Activated T-cell treated with anti-CD3 and anti-CD28 coated beads, Interleukin-2, amount 50 U/mL, for 48 hours (primary cell): ENCODE data around the gene IL1RAP.
"Not testable (repeated sequence)": the region's sequence is repeated elsewhere in the genome, so short reads cannot be mapped to it uniquely, and the experiment has no call there.

ENCODE experiments used
- DNase-seq, 2 experiments: peaks; one replicate each; pipeline ENCODE4 v3.0.0-alpha.2; 2020

Gene IL1RAP

DNA sequence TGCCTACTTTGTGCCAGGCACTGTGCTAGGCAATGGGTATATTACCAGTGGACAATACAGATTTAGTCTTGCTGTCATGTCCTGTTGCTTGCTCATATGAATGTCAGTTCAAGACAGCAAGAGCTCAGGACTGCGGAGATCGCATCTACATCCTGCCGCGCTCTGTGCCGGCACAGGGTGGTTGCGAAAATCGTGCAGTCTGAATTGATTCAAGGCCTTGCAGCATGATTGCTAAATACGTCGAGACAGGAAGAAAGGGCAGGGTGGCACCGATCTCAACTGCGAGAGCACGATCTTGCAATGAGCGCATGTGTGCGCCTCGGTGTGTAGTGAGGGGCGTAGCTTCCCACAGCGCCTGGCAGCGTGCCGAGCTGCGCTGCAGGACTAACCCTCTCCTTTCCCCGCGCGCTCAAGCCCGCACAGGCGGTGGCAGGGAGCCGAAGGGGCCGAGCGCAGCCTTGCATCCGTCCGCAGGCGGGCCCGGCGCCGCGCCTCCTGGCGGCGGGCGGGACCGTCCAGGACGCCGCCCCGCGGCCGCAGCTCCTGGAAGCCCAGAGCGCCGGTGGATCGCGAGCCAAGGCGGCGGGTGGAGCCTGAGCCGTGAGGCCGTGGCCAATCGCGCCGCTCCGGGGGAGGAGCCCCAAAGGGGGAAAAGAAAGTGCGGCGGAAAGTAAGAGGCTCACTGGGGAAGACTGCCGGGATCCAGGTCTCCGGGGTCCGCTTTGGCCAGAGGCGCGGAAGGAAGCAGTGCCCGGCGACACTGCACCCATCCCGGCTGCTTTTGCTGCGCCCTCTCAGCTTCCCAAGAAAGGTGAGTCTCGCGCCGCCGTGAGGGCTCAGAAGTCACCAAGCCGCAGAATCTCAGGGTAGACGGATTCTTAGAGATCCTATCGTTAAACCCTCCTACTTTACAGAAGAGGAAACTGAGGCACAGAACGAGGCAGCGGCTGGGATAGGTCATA, at the start of gene IL1RAP:
IL1RAP (plus strand) TSS at position 677 of the 962 bp plus-strand sequence. CDS start 50,205 bp downstream, outside the sequence.
- peak; percentile 88 to 90 for DNase-seq

DNA sequence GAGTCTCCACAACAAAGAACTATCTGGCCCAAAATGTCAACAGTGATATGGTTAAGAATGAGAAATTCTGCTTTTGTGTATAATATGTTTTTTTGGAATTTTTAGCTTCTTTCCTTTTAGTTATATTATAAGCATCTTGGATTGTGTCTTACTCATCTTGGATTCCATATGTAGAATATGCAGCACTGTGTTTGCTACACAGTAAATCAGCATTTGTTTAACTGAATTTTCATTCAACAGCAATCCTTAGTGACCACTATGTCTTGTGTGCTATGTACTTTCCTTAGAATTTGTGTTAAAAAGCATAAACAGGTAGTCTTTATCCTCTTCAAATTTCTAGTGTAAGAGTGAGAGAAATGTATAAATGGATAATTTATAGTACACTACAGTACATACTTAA, 46.0 kb upstream of the IL1RAP start:
- no peak for DNase-seq

- not testable (repeated sequence) for DNase-seq
Measured at GRCh38 chr3:190473261-190473660, 40.6 kb upstream of the IL1RAP start.

GRCh38 chr3:190481779-190482178, 32.1 kb upstream of the IL1RAP start:
- DNase-seq = no peak

DNA sequence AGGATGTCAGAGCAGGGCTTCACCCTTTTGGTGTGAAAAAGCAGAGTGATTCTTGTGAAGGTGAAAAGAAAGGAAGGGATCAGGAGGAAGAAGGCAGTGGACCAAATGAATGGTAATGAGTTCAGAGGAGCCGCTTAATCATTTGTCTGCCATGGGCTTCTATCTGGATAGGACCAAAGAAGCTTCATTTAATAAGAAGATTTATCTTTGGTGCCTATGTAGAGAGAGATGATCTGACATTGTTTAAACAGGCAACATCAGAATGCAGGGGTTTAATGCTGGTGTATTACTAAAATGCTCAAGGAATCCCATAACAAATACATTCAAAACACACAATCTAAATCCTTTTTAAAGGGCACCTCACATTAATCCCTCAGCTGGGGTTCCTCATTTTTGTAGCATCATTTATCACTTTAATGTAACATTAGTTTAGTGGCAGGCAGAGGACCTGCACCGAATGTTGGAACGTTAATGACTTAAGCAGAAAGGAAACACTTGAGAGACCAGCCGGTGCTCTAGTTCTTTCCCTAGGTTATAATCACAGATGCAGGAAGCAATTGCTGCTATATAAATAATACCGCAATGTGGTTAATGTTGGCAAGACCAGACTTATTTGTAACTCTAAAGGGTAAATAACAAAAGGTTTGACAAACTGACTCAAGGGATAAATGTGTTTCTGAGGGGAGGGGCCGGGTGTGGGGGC, 27.9 kb upstream of the IL1RAP start:
- DNase-seq = no peak

DNA sequence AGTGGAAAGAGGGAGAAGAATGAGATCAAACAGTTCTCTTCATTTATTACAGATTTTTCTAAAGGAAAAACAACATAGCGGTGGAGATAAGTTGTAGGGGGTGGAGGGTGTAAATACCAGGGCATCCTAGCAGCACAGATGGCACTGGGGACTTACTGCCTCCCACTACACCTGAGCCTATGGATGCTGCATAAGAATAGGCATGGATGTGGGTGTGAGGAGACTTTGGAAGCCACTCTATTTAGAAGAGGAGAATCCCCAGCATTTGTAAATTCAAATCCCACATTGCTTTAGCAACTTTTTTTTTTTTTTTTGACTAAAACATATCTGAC, 27.4 kb upstream of the IL1RAP start:
- no peak for DNase-seq

GRCh38 chr3:190486908-190487607, 26.8 kb upstream of the IL1RAP start:
- DNase-seq = no peak

DNA sequence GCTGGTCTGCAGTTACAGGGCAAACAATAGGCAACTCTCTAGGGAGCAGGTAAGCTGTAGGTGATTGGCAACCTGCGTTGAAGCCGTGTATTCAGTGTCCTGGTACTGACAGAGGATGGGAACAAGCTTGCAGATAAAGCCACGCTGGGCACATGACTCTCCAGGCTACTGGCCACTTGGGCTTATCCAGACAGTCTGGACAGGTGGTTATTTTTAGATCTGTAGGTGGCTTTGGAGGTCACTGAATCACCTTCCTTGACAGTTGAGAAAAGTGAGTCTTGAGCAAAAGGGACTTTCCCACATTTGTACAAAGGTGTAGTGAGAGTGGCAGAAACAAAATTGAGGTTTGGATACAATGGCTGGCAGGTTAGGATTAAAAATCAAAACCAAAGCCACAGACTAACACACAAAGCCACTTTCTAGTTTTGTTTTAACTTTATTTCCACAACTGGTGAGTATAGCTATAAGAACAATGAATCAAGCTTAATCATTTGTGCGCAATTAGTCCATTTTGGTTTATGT, 22.3 kb upstream of the IL1RAP start:
- peak; percentile 57 to 60 for DNase-seq

- no peak for DNase-seq
Measured at GRCh38 chr3:190492129-190492528, 21.8 kb upstream of the IL1RAP start.

DNA sequence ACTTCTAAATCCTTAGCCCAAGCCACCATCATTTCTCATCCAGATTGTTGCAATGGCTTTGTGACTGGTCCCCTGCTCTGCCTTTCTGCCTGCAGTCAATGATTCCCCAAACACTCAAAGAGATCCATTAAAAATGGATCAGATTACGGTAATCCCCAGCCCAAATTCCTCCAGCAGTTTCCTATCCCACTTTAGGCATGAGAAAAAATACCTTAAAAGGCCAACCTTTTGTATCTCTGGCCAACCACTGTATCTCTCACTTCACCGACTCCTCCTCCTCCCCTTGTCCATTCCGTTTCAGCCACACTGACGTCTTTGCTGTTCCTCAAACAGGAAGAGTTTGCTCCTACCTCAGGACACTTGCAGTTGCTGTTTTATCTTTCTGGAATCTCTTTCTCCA, 20.9 kb upstream of the IL1RAP start:
- no peak for DNase-seq

DNA sequence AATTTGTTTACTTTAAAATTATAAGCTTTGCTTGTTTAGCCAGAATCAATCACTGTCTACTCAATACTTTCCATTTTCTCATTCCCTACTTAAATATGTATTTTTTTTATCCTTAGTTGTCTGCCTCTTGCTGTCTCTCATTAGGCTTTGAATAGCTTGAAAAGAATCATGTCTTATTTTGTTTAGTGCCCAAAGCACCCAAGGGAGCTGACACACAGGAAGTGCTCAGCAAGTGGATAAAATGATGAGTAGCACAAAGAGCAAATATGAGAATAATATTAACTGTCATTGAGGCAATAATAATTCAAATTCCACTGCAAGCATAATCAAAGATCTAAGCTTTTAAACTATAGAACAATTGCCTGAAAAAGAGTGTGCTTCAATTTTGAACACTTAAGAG, 19.0 kb upstream of the IL1RAP start:
- no peak for DNase-seq

DNA sequence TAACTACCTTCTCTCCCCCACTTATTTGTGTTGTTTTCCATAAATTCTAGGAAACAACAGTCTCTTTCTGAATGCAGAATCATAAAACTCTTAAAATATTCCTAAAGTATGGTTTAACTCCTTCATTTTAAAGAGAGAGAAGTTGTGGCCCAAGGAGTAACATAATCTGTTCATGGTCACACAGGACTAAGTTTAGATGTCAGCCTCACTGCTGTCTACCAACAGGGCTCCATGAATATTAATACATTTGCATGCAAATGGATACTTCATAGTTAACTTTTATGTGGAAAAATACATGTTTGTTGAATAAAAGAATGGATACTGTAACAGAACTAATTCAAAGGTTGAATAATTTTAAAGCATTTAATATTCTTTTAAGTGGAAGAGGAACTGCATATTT, 18.5 kb upstream of the IL1RAP start:
- DNase-seq = no peak

DNA sequence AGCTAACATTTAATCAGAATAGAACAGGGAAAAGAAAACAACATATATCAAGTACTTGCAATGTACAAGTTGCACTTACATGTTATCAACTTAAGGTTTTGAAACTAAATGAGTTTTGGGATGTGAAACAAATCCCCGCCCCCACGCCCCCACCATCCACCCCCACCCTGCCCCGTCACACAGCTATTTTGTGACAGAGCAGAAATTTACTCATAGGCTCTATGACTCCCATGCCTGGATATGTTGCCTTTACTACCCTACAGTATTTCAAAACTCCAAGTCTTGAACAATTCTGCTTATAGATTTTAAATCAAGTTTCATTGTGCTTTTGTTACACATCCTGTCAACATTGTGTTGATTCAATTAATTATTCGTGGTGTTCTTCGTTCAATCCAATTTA, 18.1 kb upstream of the IL1RAP start:
- peak in 1 of 2 experiments; percentile 26 for DNase-seq

GRCh38 chr3:190496859-190497258, 17.0 kb upstream of the IL1RAP start:
- no peak for DNase-seq

- no peak for DNase-seq
Measured at GRCh38 chr3:190497811-190498210, 16.1 kb upstream of the IL1RAP start.

DNA sequence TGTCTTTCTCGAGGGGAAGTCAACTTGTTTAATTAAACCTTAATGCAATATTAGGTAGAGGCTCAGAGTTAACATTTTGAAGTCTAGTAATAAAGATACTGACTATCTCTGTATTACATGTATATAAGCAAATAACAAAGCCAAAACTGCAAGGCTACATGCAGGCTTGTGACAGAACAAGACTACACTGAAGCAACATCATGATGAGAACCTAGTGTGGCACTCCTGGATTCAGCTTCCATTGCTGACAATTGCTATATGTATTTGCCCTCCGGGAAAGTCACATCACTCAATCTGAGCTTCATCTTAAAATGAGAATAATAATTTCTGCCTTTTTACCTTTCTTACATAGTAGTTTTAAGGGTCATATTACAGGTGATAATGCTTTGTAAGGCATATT, 15.6 kb upstream of the IL1RAP start:
- no peak for DNase-seq

- no peak for DNase-seq
Measured at GRCh38 chr3:190499122-190499521, 14.8 kb upstream of the IL1RAP start.

- no peak for DNase-seq
Measured at GRCh38 chr3:190502946-190503345, 10.9 kb upstream of the IL1RAP start.

- no peak for DNase-seq
Measured at GRCh38 chr3:190504354-190505125, 9.3 kb upstream of the IL1RAP start.

DNA sequence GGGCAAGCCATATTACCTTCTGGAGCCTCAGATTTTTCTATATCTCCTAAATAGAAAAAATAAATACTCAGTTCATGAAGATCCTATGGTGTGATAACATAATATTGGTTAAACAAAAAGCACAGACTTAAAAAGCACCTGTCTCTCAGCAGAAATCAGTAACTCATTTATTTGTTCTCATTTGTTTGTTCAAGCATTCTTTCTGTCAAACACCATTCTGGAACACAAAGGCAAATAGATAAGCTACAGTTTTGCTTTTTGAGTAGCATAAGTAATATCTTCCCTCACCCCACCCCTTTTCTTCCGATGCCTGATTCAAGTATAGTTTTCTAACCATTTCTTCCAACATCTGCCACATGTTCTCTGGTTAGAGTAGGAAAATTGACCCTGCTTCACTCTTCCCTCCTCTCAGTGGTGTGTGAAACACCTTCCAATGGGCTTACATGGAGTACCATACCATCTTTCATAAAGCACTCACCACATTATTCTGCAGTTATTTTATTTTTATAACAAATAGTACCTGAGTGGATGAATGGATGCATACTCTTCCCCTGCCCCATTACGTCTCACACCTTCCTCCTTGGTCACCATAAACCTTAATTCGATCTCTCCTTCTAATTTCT, 8.4 kb upstream of the IL1RAP start:
- no peak for DNase-seq

DNA sequence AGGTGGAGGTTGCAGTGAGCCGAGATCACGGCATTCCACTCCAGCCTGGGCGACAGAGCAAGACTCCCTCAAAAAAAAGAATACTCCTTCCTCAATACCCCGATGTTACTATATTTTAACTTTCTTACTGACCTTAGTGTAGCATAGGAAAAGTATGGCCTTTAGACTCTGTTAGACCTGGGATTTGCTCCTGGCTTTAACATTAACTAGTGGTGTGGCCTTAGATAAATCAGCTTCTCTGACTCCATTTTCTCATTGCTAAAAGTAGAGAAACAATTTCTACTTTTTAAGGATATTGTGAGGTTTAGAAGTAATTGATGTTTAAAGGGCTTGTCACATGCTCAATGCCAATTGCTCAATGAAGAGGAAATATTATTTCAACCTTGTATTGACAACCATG, 7.6 kb upstream of the IL1RAP start:
- DNase-seq = no peak

- DNase-seq = no peak
Measured at GRCh38 chr3:190512666-190513065, 1.2 kb upstream of the IL1RAP start.
